ENCODE data around the gene ADCY5. TPM values are rescaled to one million over a fixed set of nuclear protein-coding genes. Genes with fewer than 3 reads are reported as not detected.

ADCY5 gene
- total and polyA plus RNA-seq, 2 donors (not counting 1 experiment from before 2014, with no cell fraction given): not detected

- CTCF ChIA-PET: interaction anchor here (0.5 kb wide), 1 partner anchor 1593 kb away, joined by 4 read pairs; no protein-coding TSS in a partner anchor
- ATAC-seq (ENCODE audit: low read depth) (no peak), DNase-seq (no peak)
- Histone ChIP-seq H3K9ac (ENCODE audit: low read length) (no peak overlapping the region), H3K27me3 (replicated peaks in 1 of 4; ENCODE audit: control extremely low read depth in 1 of 4, control insufficient read depth in 3 of 4, insufficient read depth in 4 of 4, low read length in 3 of 4) (no peaks in the 10 kb centered on the region), H3K36me3 (replicated peaks in 1 of 2; ENCODE audit: control extremely low read depth in 1 of 2, control insufficient read depth in 1 of 2, extremely low read depth in 1 of 2, insufficient read depth in 2 of 2, low read length in 1 of 2) (no peaks in the 10 kb centered on the region), H4K20me1 (ENCODE audit: control insufficient read depth, insufficient read depth, low read length, poor library complexity, severe bottlenecking) (no peaks in the 10 kb centered on the region), H3K4me2 (replicated peaks; ENCODE audit: low read depth, low read length, poor library complexity, severe bottlenecking) (no peak overlapping the region), H3K27ac (ENCODE audit: low read length in 2 of 2) (no peak overlapping the region), H3K9me3 (ENCODE audit: control extremely low read depth in 1 of 3, control insufficient read depth in 2 of 3, insufficient read depth in 1 of 3, low read length in 2 of 3) (peaks cover 0 to 7% (median 0%) of the 10 kb centered on the region in 3 donors), H2AFZ (ENCODE audit: insufficient read depth, low read depth, low read length, poor library complexity, severe bottlenecking) (no peak overlapping the region), H3K4me1 (ENCODE audit: control insufficient read depth in 2 of 2, insufficient read depth in 2 of 2, low read length in 2 of 2) (peaks cover 0 to 4% of the 10 kb centered on the region in 2 donors), H3K4me3 (ENCODE audit: control extremely low read depth in 1 of 5, extremely low read depth in 1 of 5, insufficient read depth in 1 of 5, low read depth in 2 of 5, low read length in 4 of 5) (no peak overlapping the region), H3K79me2 (ENCODE audit: control insufficient read depth, insufficient read depth, low read length) (no peaks in the 10 kb centered on the region)
- TF ChIP-seq CTCF (IDR thresholded peaks at IDR 0.05) (no peak), EZH2 (IDR thresholded peaks at IDR 0.05; ENCODE audit: borderline replicate concordance, insufficient read depth, low read depth, low read length, poor library complexity, severe bottlenecking) (no peak)
- Mint-ChIP-seq H3K27ac (no peak overlapping the region), H3K27me3 (peaks cover 8% of the 10 kb centered on the region), H3K9me3 (ENCODE audit: insufficient read depth) (no peaks in the 10 kb centered on the region), H3K4me3 (no peak overlapping the region), H3K4me1 (peaks cover 8% of the 10 kb centered on the region)
- intact Hi-C loops (cut with micrococcal nuclease): no loop called here
- no CpG with 5 or more reads among the region's 5 CpGs for WGBS (ENCODE audit: insufficient coverage)
- POLR2A ChIA-PET: no interaction called here
Observed at GRCh38 chr3:123307064-123307463, 141.8 kb downstream of the ADCY5 start.

GRCh38 chr3:123305192-123305591, 143.7 kb downstream of the ADCY5 start:
- ATAC-seq (ENCODE audit: low read depth): no peak
- no peak overlapping the region for H3K4me3 ChIP-seq (ENCODE audit: control extremely low read depth in 1 of 5, extremely low read depth in 1 of 5, insufficient read depth in 1 of 5, low read depth in 2 of 5, low read length in 4 of 5)
- no peaks in the 10 kb centered on the region for H3K36me3 ChIP-seq (replicated peaks in 1 of 2; ENCODE audit: control extremely low read depth in 1 of 2, control insufficient read depth in 1 of 2, extremely low read depth in 1 of 2, insufficient read depth in 2 of 2, low read length in 1 of 2)
- no peak overlapping the region for H2AFZ ChIP-seq (ENCODE audit: insufficient read depth, low read depth, low read length, poor library complexity, severe bottlenecking)
- no peak overlapping the region for H3K27ac Mint-ChIP-seq
- H3K9me3 Mint-ChIP-seq (ENCODE audit: insufficient read depth): no peaks in the 10 kb centered on the region
- H3K4me1 Mint-ChIP-seq: peaks cover 8% of the 10 kb centered on the region
- no peak for TF ChIP-seq EZH2 (IDR thresholded peaks at IDR 0.05; ENCODE audit: borderline replicate concordance, insufficient read depth, low read depth, low read length, poor library complexity, severe bottlenecking)
- no peak for TF ChIP-seq CTCF (IDR thresholded peaks at IDR 0.05)
- no peak overlapping the region for H3K27ac ChIP-seq (ENCODE audit: low read length in 2 of 2)
- no peak for DNase-seq
- H3K27me3 ChIP-seq (replicated peaks in 1 of 4; ENCODE audit: control extremely low read depth in 1 of 4, control insufficient read depth in 3 of 4, insufficient read depth in 4 of 4, low read length in 3 of 4): no peaks in the 10 kb centered on the region
- peaks cover 4% of the 10 kb centered on the region for H3K27me3 Mint-ChIP-seq
- no peak overlapping the region for H3K4me3 Mint-ChIP-seq
- 93% methylated on average over 2 of the region's 2 CpGs for WGBS (ENCODE audit: insufficient coverage)
- ChIA-PET POLR2A (no interaction called here), CTCF (no interaction called here)
- no peak overlapping the region for H3K4me2 ChIP-seq (replicated peaks; ENCODE audit: low read depth, low read length, poor library complexity, severe bottlenecking)
- H4K20me1 ChIP-seq (ENCODE audit: control insufficient read depth, insufficient read depth, low read length, poor library complexity, severe bottlenecking): no peaks in the 10 kb centered on the region
- H3K79me2 ChIP-seq (ENCODE audit: control insufficient read depth, insufficient read depth, low read length): no peaks in the 10 kb centered on the region
- H3K4me1 ChIP-seq (ENCODE audit: control insufficient read depth in 2 of 2, insufficient read depth in 2 of 2, low read length in 2 of 2): peaks cover 0 to 4% of the 10 kb centered on the region in 2 donors
- no peak overlapping the region for H3K9ac ChIP-seq (ENCODE audit: low read length)
- intact Hi-C loops (cut with micrococcal nuclease): no loop called here
- H3K9me3 ChIP-seq (ENCODE audit: control extremely low read depth in 1 of 3, control insufficient read depth in 2 of 3, insufficient read depth in 1 of 3, low read length in 2 of 3): peaks cover 0 to 7% (median 0%) of the 10 kb centered on the region in 3 donors
